GM12878 (cell line): Measurements from ENCODE around the gene PIEZO2. TPM values are rescaled to one million over a fixed set of nuclear protein-coding genes. Genes with fewer than 3 reads are reported as not detected.

ENCODE experiments used
- ATAC-seq: fragments of 200-7000 bp; cut with Tn5 transposase; 3 replicates; pipeline ENCODE4 v1.9.1; 2020; ENCODE audit warnings: mild to moderate bottlenecking, moderate library complexity
- BruUV-seq: library from RNA; stranded (reverse); fragments of 400-500 nt; replicated peaks from 2 replicates; lab custom pipeline; 2021; lab: Mats Ljungman, UMichigan
- CTCF ChIA-PET: fragments of 300-600 bp; sonication (Branson Sonifier 250); formaldehyde crosslinking; extraction: SDS; loops from one replicate; lab custom pipeline; 2021; ENCODE audit warnings: inconsistent platforms; lab: Yijun Ruan, JAX
- POLR2A ChIA-PET: fragments of 350-600 bp; formaldehyde crosslinking; extraction: SDS; loops from one replicate; lab custom pipeline; 2021; ENCODE audit warnings: inconsistent platforms; lab: Charles Lee
- RAD21 ChIA-PET: fragments of 300-600 bp; sonication (Branson Sonifier 250); formaldehyde crosslinking; loops from one replicate; lab custom pipeline; 2023; ENCODE audit warnings: antibody characterized with exemption; ENCODE audit not compliant: unreplicated experiment; lab: Charles Lee
- SMC1A ChIA-PET: fragments of 300-600 bp; sonication (Branson Sonifier 250); formaldehyde crosslinking; loops from one replicate; lab custom pipeline; 2023; ENCODE audit not compliant: unreplicated experiment, uncharacterized antibody; lab: Charles Lee
- DNase-seq: peaks from one replicate; pipeline ENCODE4 v3.0.0-alpha.2; 2011; ENCODE audit warnings: low read depth, low spot score
- FAIRE-seq: peaks from 3 replicates; lab custom pipeline; 2011; peaks lifted over from hg19 to GRCh38; lab: Jason Lieb, UNC
- H2AFZ ChIP-seq: 2 replicates; pipeline ENCODE4 v1.6.0; 2011; ENCODE audit warnings: low read depth, low read length, control low read depth; ENCODE audit not compliant: control insufficient read depth
- H3K27ac ChIP-seq: 2 replicates; pipeline ENCODE4 v1.5.1; 2011; ENCODE audit warnings: control low read depth; ENCODE audit not compliant: control insufficient read depth, insufficient read depth
- H3K27me3 ChIP-seq, 2 experiments: replicated peaks in 1 of 2; 2 replicates each; pipeline versions ENCODE4 v1.6.0 to v1.6.1; 2011; ENCODE audit warnings: low read length in 1 of 2; ENCODE audit not compliant: control insufficient read depth in 2 of 2, insufficient read depth in 2 of 2
- H3K36me3 ChIP-seq, 2 experiments: 2 replicates each; pipeline ENCODE4 v1.5.1; 2011; ENCODE audit warnings: low read length in 1 of 2; ENCODE audit not compliant: control insufficient read depth in 2 of 2, insufficient read depth in 2 of 2
- H3K4me1 ChIP-seq: 2 replicates; pipeline ENCODE4 v1.6.1; 2011; ENCODE audit warnings: mild to moderate bottlenecking, low read length, moderate library complexity, mixed read lengths; ENCODE audit not compliant: control insufficient read depth, insufficient read depth
- H3K4me2 ChIP-seq: 2 replicates; pipeline ENCODE4 v1.6.0; 2011; ENCODE audit warnings: control low read depth; ENCODE audit not compliant: control insufficient read depth, insufficient read depth
- H3K4me3 ChIP-seq: fragments of 200-600 bp; sonication (generic); 2 replicates; pipeline ENCODE4 v1.5.1; 2016
- H3K79me2 ChIP-seq: 2 replicates; pipeline ENCODE4 v1.6.0; 2011; ENCODE audit warnings: low read length; ENCODE audit not compliant: control insufficient read depth, insufficient read depth
- H3K9ac ChIP-seq: 2 replicates; pipeline ENCODE4 v1.8.0; 2011; ENCODE audit warnings: low read length, control low read depth, mixed read lengths; ENCODE audit not compliant: control insufficient read depth, insufficient read depth
- H3K9me3 ChIP-seq: replicated peaks from 3 replicates; pipeline ENCODE4 v1.5.1; 2011; ENCODE audit warnings: mild to moderate bottlenecking, low read length; ENCODE audit not compliant: control insufficient read depth, insufficient read depth
- H4K20me1 ChIP-seq: 2 replicates; pipeline ENCODE4 v1.6.0; 2011; ENCODE audit not compliant: control insufficient read depth, insufficient read depth
- CEBPB ChIP-seq, 2 experiments: fragments of 150-350 bp in 1 of 2; IDR thresholded peaks; 2 replicates each; pipeline ENCODE4 v1.6.1; 2012 to 2014; ENCODE audit warnings: low read depth in 2 of 2, low read length in 2 of 2, borderline replicate concordance in 1 of 2, inconsistent platforms in 1 of 2
- CEBPZ ChIP-seq: fragments of 150-350 bp; IDR thresholded peaks from 2 replicates; pipeline ENCODE4 v1.6.1; 2016; ENCODE audit warnings: low read depth, low read length
- DPF2 ChIP-seq: fragments of 450-650 bp; IDR thresholded peaks from 2 replicates; pipeline ENCODE4 v1.6.1; 2017; ENCODE audit warnings: mild to moderate bottlenecking
- ETV6 ChIP-seq, 2 experiments: fragments of 450-650 bp in 1 of 2; IDR thresholded peaks in 1 of 2; conservative IDR thresholded peaks in 1 of 2; 2 replicates each; pipeline ENCODE4 v1.6.1; 2014; ENCODE audit warnings: antibody characterized with exemption in 1 of 2, borderline replicate concordance in 1 of 2, low read depth in 1 of 2, mild to moderate bottlenecking in 1 of 2, moderate library complexity in 1 of 2
- EZH2 ChIP-seq: IDR thresholded peaks from 2 replicates; pipeline ENCODE4 v1.6.1; 2012; ENCODE audit warnings: low read depth, mild to moderate bottlenecking, control low read depth, inconsistent platforms, low read length, borderline replicate concordance; ENCODE audit not compliant: control insufficient read depth
- JUND ChIP-seq: IDR thresholded peaks from 2 replicates; pipeline ENCODE4 v1.6.1; 2012; ENCODE audit warnings: low read depth, mild to moderate bottlenecking, low read length, improper control_type of control experiment, moderate library complexity
- NR2C2 ChIP-seq: IDR thresholded peaks from 2 replicates; pipeline ENCODE4 v1.6.1; 2011; ENCODE audit warnings: borderline replicate concordance, low read depth; ENCODE audit not compliant: control insufficient read depth, insufficient read length
- POU2F2 ChIP-seq: IDR thresholded peaks from 3 replicates; pipeline ENCODE4 v1.6.1; 2011; ENCODE audit warnings: low read depth, mild to moderate bottlenecking, low read length, borderline replicate concordance
- SMAD1 ChIP-seq: fragments of 450-650 bp; IDR thresholded peaks from 2 replicates; pipeline ENCODE4 v1.6.1; 2018; ENCODE audit warnings: mild to moderate bottlenecking, low read depth; ENCODE audit not compliant: partially characterized antibody
- SP1 ChIP-seq: IDR thresholded peaks from one replicate; pipeline ENCODE4 v1.6.1; 2011; ENCODE audit warnings: low read depth, low read length
- SRF ChIP-seq, 2 experiments: IDR thresholded peaks; 2 replicates each; pipeline ENCODE4 v1.6.1; 2011; ENCODE audit warnings: low read depth in 2 of 2, low read length in 2 of 2, mild to moderate bottlenecking in 1 of 2, moderate library complexity in 1 of 2
- TARDBP ChIP-seq: IDR thresholded peaks from 2 replicates; pipeline ENCODE4 v1.6.1; 2016; ENCODE audit warnings: borderline replicate concordance
- ZNF217 ChIP-seq: fragments of 450-650 bp; IDR thresholded peaks from 2 replicates; pipeline ENCODE4 v1.6.1; 2017; ENCODE audit warnings: antibody characterized with exemption, mild to moderate bottlenecking
- WGBS: methylation state at CpG from one replicate; pipeline ENCODE4 v1.1.6; 2016; ENCODE audit warnings: low lambda C conversion rate; ENCODE audit not compliant: insufficient replicate concordance, insufficient coverage; ENCODE audit errors: missing lambda C conversion rate; 5-methylcytosine and 5-hydroxymethylcytosine counted together
- in situ Hi-C: fragments of 300-500 bp; cut with MboI; formaldehyde crosslinking; loops from 9 replicates; pipeline ENCODE4 v1.14.3; 2018; ENCODE audit warnings: mixed read lengths
- intact Hi-C: fragments of 100-400 bp; cut with micrococcal nuclease; formaldehyde crosslinking; loops from one replicate; pipeline ENCODE4 v1.14.2; 2022; ENCODE audit not compliant: unreplicated experiment
- polyA plus RNA-seq, 11 experiments: library from polyadenylated mRNA; depleted of rRNA in 4 of 11; unstranded in 6 of 11; stranded (reverse) in 5 of 11; fragments of >200 nt; fragmentation: Nextera tagmentation in 4 of 11; fragmentation: Illumina TruSeq in 1 of 11; extraction: Ambion mirVana in 4 of 11; extraction: Trizol in 1 of 11; gene quantifications; 1 replicate in 1 of 11; 2 replicates in 10 of 11; pipeline versions ENCODE4 v1.2.1 to v1.2.3, GENCODE V29; 2011 to 2016; ENCODE audit warnings: inconsistent platforms in 2 of 11, missing spikeins in 2 of 11, low read depth in 1 of 11
- total RNA-seq, 4 experiments: library from RNA; depleted of rRNA in 3 of 4; stranded (reverse); fragments of >200 nt in 3 of 4; fragmentation: Illumina TruSeq in 1 of 4; extraction: Trizol in 1 of 4; gene quantifications; 2 replicates each; pipeline versions ENCODE4 v1.2.1 to v1.2.3, GENCODE V29; 2013 to 2021
- TF ChIP-seq, protein P1 (sequence below): fragments of 150-350 bp; IDR thresholded peaks from 2 replicates; pipeline ENCODE4 v1.6.1; 2014; ENCODE audit warnings: mild to moderate bottlenecking, low read depth, low read length
- TF ChIP-seq, protein P2 (sequence below): fragments of 450-650 bp; IDR thresholded peaks from 2 replicates; pipeline ENCODE4 v1.6.1; 2017; ENCODE audit warnings: mild to moderate bottlenecking

Gene PIEZO2
- total and polyA plus RNA-seq, 10 of the 15 experiments (the other 5 are each of a cell fraction or from before 2014, with no cell fraction given): 6.7 to 42.3 (median 27.4) TPM

- TF ChIP-seq, protein P1, sequence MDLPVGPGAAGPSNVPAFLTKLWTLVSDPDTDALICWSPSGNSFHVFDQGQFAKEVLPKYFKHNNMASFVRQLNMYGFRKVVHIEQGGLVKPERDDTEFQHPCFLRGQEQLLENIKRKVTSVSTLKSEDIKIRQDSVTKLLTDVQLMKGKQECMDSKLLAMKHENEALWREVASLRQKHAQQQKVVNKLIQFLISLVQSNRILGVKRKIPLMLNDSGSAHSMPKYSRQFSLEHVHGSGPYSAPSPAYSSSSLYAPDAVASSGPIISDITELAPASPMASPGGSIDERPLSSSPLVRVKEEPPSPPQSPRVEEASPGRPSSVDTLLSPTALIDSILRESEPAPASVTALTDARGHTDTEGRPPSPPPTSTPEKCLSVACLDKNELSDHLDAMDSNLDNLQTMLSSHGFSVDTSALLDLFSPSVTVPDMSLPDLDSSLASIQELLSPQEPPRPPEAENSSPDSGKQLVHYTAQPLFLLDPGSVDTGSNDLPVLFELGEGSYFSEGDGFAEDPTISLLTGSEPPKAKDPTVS: no peak
- TF ChIP-seq CEBPB (IDR thresholded peaks at IDR 0.05; ENCODE audit: borderline replicate concordance in 1 of 2, low read depth in 2 of 2, low read length in 2 of 2) (no peak), JUND (no peak), SRF (IDR thresholded peaks at IDR 0.05; ENCODE audit: low read depth in 2 of 2, low read length in 2 of 2) (no peak)
Measured at GRCh38 chr18:10760986-10761385, 388.4 kb downstream of the PIEZO2 start (continued).

- CTCF ChIA-PET: interaction anchor here (0.8 kb wide), 1 partner anchor 15 kb away, joined by 3 read pairs; no protein-coding TSS in a partner anchor
- SMC1A ChIA-PET: no interaction called here
- no peak for DNase-seq
- no peak overlapping the region for H2AFZ ChIP-seq
- no peak for ATAC-seq
- FAIRE-seq: no peak
- no peak overlapping the region for H3K4me2 ChIP-seq
- no peaks in the 10 kb centered on the region for H3K4me1 ChIP-seq
- no TSS peak for BruUV-seq
- no peak overlapping the region for H3K4me3 ChIP-seq
- intact Hi-C loops (no loop called here), in situ Hi-C loops (no loop called here)
- no peaks in the 10 kb centered on the region for H3K9me3 ChIP-seq
- RAD21 ChIA-PET: no interaction called here
- H3K79me2 ChIP-seq: no peaks in the 10 kb centered on the region
- peaks cover 0 to 18% of the 10 kb centered on the region in 2 experiments for H3K36me3 ChIP-seq
- WGBS: 38% methylated on average over 7 of the region's 7 CpGs
- POLR2A ChIA-PET: no interaction called here
- H3K9ac ChIP-seq: no peak overlapping the region
- no peaks in the 10 kb centered on the region for H4K20me1 ChIP-seq
- H3K27ac ChIP-seq: no peak overlapping the region
- no peaks in the 10 kb centered on the region for H3K27me3 ChIP-seq
- TF ChIP-seq EZH2: no peak
- TF ChIP-seq POU2F2: no peak
- no peak for TF ChIP-seq ETV6 (conservative IDR thresholded peaks at IDR 0.05 in 1 of 2, IDR thresholded peaks at IDR 0.05 in 1 of 2; ENCODE audit: borderline replicate concordance in 1 of 2, low read depth in 1 of 2)
- no peak for TF ChIP-seq DPF2
- no peak for TF ChIP-seq ZNF217
- no peak for TF ChIP-seq CEBPZ
- no peak for TF ChIP-seq TARDBP
- TF ChIP-seq, protein P2, sequence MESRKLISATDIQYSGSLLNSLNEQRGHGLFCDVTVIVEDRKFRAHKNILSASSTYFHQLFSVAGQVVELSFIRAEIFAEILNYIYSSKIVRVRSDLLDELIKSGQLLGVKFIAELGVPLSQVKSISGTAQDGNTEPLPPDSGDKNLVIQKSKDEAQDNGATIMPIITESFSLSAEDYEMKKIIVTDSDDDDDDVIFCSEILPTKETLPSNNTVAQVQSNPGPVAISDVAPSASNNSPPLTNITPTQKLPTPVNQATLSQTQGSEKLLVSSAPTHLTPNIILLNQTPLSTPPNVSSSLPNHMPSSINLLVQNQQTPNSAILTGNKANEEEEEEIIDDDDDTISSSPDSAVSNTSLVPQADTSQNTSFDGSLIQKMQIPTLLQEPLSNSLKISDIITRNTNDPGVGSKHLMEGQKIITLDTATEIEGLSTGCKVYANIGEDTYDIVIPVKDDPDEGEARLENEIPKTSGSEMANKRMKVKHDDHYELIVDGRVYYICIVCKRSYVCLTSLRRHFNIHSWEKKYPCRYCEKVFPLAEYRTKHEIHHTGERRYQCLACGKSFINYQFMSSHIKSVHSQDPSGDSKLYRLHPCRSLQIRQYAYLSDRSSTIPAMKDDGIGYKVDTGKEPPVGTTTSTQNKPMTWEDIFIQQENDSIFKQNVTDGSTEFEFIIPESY: no peak
- TF ChIP-seq SMAD1: no peak
- no peak for TF ChIP-seq SP1
- TF ChIP-seq NR2C2: no peak
Measured at GRCh38 chr18:10759241-10759640, 390.1 kb downstream of the PIEZO2 start.
